GM06990 (cell line): ENCODE measurements around the gene TGM3.

Source experiments
- DNase-seq: peaks from one replicate; pipeline ENCODE4 v3.0.0-alpha.2; 2011; ENCODE audit not compliant: insufficient read length; ENCODE audit errors: extremely low read depth
- H3K27me3 ChIP-seq: replicated peaks from 2 replicates; pipeline ENCODE4 v1.6.0; 2011; ENCODE audit warnings: low read length; ENCODE audit not compliant: control insufficient read depth, insufficient read depth
- H3K36me3 ChIP-seq: 2 replicates; pipeline ENCODE4 v1.5.1; 2011; ENCODE audit warnings: low read length; ENCODE audit not compliant: control insufficient read depth, insufficient read depth
- H3K4me3 ChIP-seq: replicated peaks from 2 replicates; pipeline ENCODE4 v1.5.1; 2011; ENCODE audit warnings: low read depth, mild to moderate bottlenecking, control low read depth, low read length
- CTCF ChIP-seq: IDR thresholded peaks from 2 replicates; pipeline ENCODE4 v1.5.1; 2011; ENCODE audit warnings: low read length, control low read depth, mild to moderate bottlenecking, inconsistent platforms; ENCODE audit not compliant: insufficient read depth, poor library complexity, severe bottlenecking

The TGM3 gene

DNA sequence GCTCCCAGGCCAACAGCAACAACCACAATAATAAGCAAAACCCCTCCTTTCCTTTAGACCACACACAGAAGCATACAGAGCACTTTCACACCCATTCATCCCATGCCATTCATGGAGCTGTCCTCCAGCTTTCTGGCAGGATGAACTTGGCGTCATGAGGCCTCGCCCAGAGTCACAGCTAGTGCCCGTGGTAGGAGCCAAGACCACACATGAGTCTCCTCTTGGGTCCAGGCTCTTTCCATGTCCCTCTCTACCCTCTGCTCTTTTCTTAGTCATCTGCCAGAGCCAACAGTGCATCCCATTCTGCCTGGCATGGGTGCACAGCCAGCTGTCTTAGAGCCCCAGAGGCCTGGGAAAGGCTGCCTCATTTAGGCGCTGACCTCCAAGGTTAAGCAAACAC, 1.8 kb upstream of the TGM3 start:
- H3K4me3 ChIP-seq = no peak overlapping the region
- no peak for DNase-seq

DNA sequence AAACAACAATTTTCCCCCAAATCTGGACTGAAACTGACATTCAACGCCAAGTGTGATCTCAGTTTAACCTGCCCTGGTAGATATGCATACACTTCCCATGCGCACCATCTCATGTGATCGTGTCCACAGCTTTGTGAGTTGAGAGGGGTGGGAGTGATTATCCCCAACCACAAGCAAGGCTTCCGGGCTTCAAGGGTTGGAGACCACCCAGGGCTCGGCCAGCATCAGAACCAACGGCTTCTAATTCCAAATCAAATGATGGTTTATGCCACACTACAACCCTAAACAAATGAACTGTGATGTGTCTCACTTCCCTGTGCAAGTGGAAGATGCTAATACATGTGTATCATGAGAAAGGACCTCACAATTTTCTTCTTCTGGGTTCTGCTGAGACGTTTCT, 515 bp upstream of the TGM3 start:
- H3K4me3 ChIP-seq = no peak overlapping the region
- H3K27me3 ChIP-seq = no peaks in the 10 kb centered on the region
- no peaks in the 10 kb centered on the region for H3K36me3 ChIP-seq
- no peak for DNase-seq
- TF ChIP-seq CTCF = no peak

More for the DNA sequence above, 1.8 kb upstream of the TGM3 start:
- H3K27me3 ChIP-seq = no peaks in the 10 kb centered on the region
- TF ChIP-seq CTCF = no peak
- no peaks in the 10 kb centered on the region for H3K36me3 ChIP-seq

- Histone ChIP-seq H3K36me3 (no peaks in the 10 kb centered on the region), H3K4me3 (no peak overlapping the region), H3K27me3 (no peaks in the 10 kb centered on the region)
- DNase-seq = no peak
- no peak for TF ChIP-seq CTCF
Observed at GRCh38 chr20:2296524-2297356, 939 bp downstream of the TGM3 start.

DNA sequence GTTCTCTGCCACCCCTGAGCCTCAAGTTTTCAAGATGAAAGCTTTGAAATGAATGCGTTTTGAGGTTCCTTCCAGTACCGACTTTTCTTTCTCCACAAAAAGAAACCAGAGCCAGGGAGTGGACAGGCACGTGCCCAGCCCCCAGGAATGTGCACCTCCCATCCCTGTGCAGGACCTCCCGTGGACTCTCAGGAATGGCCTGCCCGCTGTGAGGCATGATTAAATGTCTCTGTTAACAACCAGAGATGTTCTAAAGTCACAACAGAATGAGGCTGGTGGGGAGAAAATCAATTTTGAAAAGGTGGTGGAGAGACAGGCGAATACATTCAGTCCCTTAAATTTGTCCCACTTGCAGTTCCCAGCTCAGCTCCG, 1.5 kb downstream of the TGM3 start:
- TF ChIP-seq CTCF = no peak
- Histone ChIP-seq H3K36me3 (no peaks in the 10 kb centered on the region), H3K27me3 (no peaks in the 10 kb centered on the region), H3K4me3 (no peak overlapping the region)
- no peak for DNase-seq

GRCh38 chr20:2298116-2298515, 2.3 kb downstream of the TGM3 start:
- Histone ChIP-seq H3K27me3 (no peaks in the 10 kb centered on the region), H3K4me3 (no peak overlapping the region), H3K36me3 (no peaks in the 10 kb centered on the region)
- TF ChIP-seq CTCF = no peak
- no peak for DNase-seq

- no peaks in the 10 kb centered on the region for H3K27me3 ChIP-seq
- no peak for DNase-seq
- no peak overlapping the region for H3K4me3 ChIP-seq
- no peak for TF ChIP-seq CTCF
- no peaks in the 10 kb centered on the region for H3K36me3 ChIP-seq
Observed at GRCh38 chr20:2298701-2299100, 2.9 kb downstream of the TGM3 start.
